CD4-positive, alpha-beta T cell treated with Interleukin-6 at 100 ng/mL for 8 hours (primary cell): ENCODE results near the gene FAM168A.
"Not testable (repeated sequence)": the region's sequence is repeated elsewhere in the genome, so short reads cannot be mapped to it uniquely, and the experiment has no call there.

Experiments used
- DNase-seq: peaks from one replicate; pipeline ENCODE4 v3.0.0-alpha.2; 2020; ENCODE audit warnings: mixed read lengths, low spot score

FAM168A gene

DNA sequence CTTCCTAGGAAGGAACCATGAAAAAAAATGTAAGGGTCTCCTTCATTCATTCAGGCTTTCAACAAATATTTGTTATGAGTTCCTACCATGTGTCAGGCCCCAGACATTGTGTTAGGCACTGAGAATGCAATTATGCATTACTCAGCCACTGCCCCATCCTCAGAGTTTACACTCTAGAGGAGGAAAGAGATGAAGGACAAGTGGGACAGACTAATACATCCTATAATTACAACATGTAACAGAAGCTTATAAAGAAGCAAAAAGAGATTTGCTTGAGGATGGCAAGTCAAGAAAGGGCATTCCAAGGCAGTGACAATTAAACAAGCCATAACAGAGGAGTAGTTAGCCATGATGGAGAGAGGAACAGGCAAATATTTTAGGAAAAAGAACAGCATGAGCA, 78.6 kb downstream of the FAM168A start:
- no peak for DNase-seq

DNA sequence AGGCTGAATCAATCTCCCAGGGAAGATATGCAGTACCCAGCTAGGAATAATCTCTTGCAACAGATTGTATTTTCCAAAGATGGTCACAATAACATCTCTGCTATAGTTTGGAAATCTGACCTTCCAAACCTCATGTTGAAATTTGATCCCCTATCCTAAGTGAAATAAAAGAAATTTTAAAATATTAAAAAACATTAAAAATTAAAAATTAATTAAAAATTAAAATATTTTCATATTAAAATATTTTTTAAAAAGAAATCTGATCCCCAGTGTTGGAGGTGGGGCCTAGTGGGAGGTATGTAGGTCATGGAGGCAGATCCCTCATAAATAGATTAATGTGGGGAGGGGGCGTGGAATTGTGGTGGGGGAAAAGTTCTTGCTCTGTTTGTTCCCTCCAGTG, 79.7 kb downstream of the FAM168A start:
- no peak for DNase-seq

DNA sequence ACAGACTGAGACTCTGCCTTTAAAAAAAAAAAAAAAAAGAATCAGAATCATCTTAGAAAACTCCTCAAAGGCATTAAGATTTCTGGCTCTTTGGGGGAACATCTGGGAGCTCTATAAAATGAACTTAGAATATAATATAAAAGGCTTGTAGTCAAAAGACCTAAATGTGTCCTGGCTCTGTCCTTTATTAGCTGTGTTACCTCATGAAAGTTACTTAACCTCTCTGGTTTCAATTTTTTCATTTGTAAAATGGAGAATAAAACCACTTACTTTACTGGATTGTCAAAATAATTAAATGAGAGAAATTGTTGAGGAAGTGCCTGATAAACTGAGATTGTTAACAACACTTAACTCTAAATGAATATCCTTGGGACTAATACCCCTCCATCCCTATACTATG, 81.8 kb downstream of the FAM168A start:
- DNase-seq: no peak

DNA sequence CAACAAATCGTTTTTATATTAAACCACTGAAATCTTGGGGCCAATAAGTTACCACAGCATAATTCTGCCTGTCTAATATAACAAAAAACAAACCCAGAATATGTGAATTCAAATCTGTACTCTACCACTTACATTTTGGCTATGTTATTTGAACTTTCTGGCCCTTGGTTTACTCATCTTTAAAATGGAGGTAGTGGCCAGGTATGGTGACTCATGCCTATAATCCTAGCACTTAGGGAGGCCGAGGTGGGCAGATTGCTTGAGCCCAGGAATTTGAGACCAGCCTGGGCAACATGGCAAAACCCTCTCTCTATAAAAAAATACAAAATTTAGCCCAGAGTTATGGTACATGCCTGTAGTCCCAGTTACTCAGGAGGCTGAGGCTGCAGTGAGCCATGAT, 84.2 kb downstream of the FAM168A start:
- DNase-seq: no peak

DNA sequence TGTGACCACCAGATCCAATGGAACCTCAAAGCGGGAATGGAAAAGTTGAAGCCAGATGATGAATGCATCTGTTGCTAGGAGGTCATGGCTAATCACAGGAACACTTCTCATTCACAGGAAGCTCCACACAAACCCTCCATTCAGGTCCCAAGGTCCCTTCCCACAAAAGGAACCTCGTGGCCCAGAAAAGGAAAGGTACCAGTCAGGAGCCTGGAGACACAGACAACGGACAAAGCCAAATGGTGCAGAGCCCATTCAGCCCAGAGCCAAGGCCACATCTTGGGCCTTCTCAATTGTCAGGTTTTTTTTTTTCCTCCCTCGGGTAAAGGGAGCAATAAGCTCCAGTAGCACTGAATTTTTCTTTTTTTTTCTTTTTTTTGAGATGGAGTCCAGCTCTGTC, 87.0 kb downstream of the FAM168A start:
- no peak for DNase-seq

DNA sequence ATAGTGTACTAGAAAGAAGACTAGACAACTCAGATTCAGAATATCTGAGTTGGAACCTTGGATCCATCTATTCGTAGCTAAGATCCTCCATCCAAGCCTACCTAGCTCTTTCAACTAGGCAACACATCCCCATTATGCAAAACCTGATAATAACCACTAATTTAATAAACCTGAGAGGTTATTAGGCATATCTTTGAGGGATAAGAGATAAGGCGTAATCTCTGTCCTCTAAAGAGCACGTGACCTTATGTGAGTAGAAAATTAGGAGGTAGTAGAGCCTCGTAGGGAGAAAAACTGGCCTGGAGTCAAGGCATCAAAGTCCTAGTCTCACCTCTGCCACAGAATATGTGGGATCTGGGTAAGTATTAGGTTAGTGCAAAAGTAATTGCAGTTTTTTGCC, 87.8 kb downstream of the FAM168A start:
- DNase-seq: no peak

DNA sequence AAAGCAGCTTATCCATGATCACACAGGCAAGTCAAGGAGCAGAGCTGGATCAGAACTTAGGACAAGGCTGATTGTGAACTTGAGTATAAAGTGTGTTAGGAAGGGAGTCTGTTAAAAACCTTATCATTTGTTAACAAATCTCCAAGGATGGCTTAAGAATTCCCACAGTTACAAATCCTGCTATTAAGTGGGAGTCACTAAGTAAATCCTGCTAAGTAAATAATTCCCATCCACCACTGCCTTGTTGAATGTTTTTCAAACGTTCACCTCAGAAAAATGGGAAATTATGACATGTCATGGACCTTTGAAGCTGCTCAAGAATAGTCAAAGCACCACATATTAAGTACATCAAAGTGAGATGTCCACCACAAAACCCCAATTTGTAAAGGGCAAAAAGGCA, 88.7 kb downstream of the FAM168A start:
- no peak for DNase-seq

DNA sequence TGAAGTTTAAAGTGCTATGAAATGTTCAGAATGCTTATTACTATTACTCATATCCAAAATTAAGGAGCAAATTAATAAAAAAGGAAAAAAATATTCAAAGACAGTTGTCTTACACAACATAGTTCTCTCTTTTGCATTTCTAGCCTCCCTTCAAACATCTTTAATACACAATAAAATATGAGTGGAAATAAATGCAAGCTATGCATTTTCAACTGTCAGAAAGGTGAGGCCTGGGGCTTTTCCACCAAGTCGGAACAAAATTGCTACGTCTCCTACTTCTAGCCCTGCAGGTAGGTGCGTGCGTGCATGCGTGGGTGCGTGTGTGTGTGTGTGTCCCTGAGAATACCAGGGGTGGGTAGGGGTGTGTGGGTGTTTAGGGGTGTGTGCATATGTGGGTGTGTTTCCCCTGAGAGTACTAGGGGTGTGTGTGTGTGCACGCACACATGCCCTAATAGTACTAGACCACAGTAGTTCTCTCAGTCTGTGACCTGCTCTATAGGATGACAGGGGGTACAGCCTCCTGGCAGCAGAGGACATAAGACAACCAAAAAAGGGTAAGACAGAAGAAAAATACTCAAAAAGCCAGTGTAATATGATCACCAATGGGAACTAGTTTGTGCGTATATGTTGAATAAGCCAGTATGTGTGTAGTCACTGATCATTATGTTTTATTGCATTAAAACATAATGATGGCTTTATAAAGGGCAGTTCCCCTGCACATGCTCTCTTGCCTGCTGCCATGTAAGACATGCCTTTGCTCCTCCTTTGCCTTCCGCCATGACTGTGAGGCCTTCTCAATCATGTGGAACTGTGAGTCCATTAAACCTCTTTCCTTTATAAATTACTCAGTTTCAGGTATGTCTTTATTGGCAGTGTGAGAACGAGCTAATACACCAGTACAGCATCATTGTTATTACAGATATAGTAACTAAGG, 89.4 kb downstream of the FAM168A start:
- DNase-seq: no peak

DNA sequence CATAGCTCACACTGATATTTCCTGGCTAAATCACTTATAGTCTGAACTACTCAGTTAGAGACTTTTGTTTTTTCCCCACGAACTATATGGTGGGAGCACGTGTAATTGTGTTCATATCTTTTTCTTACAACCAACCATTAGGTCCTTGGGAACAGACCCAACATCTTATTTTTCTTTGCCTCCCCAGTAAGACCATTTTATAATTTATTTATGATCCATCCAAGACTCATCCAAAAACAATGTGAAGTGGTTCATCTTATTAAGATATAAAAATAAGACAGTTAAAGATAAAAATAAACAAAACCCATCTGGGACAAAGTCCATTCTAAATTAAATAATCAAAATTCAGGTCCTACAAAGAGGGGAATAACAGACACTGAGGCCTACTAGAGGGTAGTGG, 90.8 kb downstream of the FAM168A start:
- DNase-seq: no peak

DNA sequence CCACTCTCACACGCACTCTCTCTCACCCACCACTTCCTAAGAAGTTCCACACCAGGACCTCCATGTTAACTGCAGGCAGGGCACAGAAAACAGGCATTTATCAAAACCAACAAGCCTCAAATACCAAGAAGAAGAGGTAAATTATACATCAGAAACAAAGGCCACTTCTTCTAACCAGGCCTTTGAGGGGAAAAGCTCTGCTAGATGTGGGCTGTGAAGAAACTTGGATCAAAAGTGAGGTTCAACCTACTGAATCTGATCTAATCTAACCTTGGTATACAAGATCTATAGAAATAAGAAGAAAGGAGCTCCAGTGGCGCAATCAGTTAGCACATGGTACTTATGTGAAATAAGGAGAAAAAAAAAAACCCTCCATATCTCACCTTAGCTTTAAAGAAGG, 91.9 kb downstream of the FAM168A start:
- no peak for DNase-seq

DNA sequence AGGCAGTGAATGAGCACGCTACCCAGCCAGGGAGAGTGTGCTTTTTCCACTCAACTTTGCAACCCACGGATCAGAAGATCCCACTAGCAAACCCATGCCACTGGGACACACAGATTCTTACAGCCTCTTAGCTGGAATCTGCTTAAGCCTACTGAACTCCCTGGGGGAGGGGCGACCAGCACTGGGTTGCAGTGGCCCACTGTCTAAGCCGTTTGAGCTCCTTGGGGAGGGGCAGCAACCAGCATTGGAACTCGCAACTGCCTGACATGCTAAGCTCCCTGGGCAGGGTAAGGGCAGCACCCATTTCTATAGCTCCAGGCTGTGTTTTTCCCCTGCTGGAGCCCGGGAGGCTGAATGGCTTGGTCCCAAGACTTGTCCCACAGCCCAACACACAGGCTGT, 99.6 kb downstream of the FAM168A start:
- no peak for DNase-seq

DNA sequence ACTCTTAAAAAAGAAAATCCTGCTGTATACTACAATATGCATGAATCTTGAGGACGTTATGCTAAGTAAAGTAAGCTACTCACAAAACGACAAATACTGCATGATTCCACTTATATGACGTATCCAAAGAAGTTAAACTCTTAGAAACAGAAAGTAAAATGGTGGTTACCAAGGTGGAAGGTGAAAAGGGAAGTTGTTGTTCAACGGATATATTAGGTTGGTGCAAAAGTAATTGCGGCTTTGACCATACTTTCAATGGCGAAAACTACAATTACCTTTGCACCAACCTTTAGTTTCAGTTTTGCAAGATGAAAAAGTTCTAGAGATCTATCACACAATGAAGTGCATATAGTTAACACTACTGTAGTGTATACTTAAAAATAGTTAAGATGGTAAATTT, 101.8 kb downstream of the FAM168A start:
- no peak for DNase-seq

DNA sequence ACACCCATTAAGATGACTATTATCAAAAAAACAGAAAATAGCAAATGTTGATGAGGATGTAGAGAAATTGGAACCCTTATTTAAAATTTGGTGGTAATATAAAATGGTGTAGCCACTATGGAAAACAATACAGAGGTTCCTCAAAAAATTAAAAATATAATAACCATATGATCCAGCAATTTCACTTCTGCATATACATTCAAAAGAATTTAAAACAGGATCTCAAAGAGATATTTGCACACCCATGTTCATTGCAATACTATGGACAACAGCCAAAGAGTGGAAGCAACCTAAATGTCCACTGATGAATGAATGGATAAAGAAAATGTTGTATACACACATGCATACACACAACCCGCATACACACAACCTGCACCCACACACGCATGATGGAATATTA, 102.2 kb downstream of the FAM168A start:
- DNase-seq: no peak

DNA sequence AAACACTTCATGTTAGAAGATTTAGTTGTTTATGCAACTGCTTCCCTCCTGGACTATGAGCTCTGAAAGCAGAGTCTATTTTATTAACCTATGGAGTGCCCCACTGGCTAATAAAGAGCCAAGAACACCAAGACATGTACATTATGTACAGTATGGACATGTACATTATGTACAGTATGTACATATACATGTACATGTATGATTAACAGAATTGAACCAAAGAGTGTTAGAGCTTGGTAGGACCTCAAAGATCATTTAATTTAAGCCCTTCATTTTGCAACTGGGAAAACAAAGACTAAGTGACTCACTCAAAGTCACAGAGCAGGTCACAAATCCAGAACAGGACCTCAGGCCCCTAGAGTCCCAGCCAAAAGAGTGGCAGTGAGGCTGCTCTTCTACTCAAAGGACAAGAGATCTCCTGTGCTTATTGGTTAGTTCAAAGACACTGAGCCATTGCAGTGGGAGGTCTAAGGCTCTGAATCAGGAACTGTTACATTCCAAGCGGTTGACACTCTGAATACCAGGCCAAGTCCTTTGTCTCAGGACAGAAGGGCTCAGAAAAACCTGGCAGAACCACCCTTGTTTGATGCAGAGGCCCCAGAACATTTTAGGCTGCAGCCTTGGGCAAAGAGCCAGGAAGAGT, 103.8 kb downstream of the FAM168A start:
- DNase-seq: no peak

DNA sequence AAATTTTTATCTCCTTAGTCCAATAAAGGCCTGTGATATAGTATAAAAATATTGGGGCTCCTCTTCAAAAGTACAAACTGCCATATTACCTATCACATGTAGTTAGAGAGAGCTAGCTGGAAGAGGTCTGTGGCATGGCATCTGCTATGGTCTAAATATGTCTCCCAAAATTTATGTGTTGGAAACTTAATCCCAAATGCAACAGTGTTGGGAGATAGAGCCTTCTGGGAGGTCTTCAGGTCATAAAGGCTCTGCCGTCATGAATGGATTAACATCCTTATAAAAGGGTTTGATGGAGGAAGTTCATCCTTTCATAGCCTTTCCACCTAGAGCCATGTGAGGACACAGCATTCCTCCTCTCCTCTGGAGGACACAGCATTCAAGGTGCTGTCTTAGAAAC, 116.3 kb downstream of the FAM168A start:
- DNase-seq: no peak

DNA sequence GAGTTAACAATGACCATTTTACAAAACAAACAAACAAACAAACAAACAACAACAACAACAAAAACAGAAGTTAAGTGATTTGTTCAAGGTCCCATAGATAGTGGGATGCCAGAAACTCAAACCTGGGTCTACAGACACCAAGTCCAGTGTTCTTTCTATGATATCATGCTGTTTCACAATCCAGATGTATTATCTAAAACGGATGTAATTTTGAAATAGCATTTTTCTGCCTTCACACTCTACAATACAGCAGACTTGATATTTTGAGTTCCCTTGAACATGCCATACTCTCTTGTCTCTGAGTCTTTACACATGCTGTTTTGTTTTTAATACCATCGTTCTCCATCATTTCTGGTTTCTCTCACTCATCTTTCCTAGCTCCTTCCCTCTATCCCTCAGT, 117.2 kb downstream of the FAM168A start:
- DNase-seq: no peak

DNA sequence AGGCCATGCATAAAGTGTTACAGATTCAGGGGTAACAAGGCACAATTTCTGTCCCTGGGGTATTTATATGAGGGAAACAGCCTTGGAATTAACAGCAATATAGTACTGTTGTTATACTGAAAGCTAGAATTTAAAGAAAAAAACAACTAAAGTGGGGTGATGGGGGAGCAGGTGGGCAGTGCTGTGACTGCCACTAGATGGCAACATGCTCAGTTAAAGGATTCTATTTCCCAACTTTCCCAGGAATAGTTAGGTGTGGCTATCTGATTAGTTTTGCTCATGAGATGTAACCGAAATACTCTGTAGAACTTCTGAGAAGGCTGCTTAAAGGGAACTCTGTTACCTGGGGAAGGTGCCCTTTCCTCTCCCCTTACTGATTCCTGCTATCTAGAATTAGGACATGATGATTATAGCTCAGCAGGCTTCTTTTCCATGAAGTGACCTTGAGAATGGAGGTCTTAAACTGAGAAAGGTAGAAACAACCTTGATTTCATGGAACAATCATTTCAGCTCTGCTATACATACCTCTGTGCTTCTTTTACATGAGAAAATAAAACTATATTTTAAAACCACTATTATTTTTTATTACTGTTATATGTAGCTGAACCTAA, 119.1 kb downstream of the FAM168A start:
- DNase-seq: no peak

DNA sequence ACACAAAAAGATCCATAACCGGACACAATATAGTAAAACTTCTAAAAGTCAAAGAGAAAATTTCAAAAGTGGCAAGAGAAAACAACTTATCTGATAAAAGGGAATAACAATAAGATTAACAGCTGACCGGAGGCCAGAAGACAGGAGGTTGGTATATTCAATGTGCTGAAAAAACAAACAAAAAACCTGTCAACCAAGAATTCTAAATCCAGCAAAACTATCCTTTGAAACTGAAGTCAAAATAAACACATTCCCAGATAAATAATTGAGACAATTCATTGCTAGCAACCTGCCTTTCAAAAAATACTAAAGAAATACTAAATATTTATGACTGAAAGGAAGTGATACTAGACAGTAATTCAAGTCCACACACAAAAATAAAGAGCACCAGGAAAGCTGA, 120.4 kb downstream of the FAM168A start:
- DNase-seq: no peak

DNA sequence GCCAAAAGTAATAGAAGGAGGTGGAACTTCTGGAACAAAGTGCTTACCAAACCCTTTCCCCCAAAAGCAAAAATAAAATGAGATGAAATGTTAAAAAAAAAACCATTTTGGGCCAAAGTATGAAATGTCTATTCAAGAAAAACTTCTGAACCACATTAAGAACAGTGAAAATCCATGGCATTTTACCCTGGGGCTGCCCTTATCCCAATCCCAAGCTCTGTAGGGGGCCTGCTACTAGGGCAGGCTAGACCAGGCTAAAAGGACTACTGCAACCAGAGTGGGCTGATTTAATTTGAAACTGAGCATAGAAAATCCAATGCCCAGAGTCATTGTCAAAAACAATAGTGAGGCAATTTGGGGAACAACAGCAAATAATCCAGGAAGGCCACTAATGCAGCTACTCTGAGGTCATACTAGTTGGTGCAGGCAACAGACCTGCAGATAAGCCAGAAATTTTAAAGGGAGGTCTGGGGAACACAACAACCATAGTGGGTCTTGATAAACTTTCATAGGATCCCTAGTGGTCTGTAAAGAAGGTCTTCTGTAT, 122.3 kb downstream of the FAM168A start:
- no peak for DNase-seq

DNA sequence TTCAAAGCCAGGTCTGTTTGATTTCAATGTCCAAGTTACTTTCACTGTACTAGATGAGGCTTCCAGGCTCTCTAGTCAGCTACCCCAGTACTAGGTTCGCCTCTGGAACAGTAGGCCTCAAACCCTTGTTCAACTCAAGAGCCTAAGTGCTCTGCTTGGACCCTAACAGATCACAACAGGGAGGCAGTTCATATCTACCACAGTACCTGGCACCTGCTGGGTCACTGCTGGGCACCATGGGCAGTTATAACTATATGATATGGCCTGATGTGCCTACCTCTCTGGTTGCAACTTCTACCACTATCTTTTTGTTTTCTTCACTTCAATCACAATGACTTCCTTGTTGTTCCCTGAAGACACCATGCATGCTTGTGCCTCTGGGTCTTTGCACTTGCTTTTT, 124.7 kb downstream of the FAM168A start:
- DNase-seq: no peak

DNA sequence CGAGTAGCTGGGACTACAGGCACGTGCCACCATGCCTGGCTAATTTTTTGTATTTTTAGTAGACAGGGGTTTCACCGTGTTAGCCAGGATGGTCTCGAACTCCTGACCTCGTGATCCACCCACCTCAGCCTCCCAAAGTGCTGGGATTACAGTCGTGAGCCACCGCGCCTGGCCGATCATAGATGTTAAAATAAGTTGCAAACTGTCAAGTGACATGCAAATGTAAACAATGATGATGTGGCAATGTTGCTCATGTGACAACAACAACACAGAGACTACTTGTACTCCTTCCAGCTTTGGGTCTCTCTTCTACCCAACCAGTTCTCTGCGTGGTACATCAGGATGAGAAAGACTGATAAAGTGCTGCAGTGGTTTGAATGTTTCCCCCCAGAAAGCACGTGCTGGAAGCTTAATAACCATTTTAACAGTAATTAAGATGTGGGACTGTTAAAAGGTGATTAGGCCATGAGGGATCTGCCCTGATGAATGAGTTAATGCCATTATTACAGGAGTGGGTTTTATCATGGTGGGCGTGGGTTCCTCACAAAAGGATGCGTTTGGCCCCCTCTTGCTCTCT, 127.8 kb downstream of the FAM168A start:
- not testable (repeated sequence) for DNase-seq

DNA sequence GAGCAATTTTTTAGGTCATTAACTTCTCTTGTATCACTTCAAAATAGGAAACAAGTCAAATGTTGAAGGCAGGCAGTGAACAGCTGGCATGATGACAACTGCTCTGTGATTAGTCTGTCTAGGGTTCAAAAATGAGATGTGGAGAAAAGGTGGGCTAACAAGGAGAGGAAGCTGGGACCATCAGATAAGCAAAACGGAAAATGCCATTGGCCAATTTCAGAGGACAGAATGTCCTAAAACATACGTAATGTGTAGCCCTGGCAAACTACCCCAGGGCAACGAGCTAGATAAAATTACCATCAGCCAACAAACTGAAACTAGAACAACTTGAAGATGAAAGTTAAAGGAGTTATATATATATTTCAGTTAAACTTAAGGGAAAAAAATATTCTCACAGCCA, 128.5 kb downstream of the FAM168A start:
- no peak for DNase-seq
